Muscle of leg (tissue), 11 donors: ENCODE measurements around the gene TTLL13. TPM values are rescaled to one million over a fixed set of nuclear protein-coding genes. Genes with fewer than 3 reads are reported as not detected.

Experiments
- DNase-seq: peaks from one replicate; pipeline ENCODE4 v3.0.0; 2013
- H3K27ac ChIP-seq: one replicate; pipeline ENCODE4 v1.5.1; 2013; ENCODE audit warnings: mild to moderate bottlenecking, low read length, control low read depth
- H3K27me3 ChIP-seq: one replicate; pipeline ENCODE4 v1.6.1; 2013; ENCODE audit warnings: low read length; ENCODE audit not compliant: control insufficient read depth, insufficient read depth
- H3K36me3 ChIP-seq: one replicate; pipeline ENCODE4 v1.6.1; 2013; ENCODE audit warnings: low read length; ENCODE audit not compliant: control insufficient read depth, insufficient read depth
- H3K4me1 ChIP-seq: one replicate; pipeline ENCODE4 v1.6.1; 2013; ENCODE audit warnings: low read length; ENCODE audit not compliant: control insufficient read depth, insufficient read depth
- H3K4me3 ChIP-seq: one replicate; pipeline ENCODE4 v1.5.1; 2013; ENCODE audit warnings: low read length, control low read depth
- H3K9me3 ChIP-seq: replicated peaks from 2 replicates; pipeline ENCODE4 v1.6.1; 2013; ENCODE audit warnings: low read depth, low read length; ENCODE audit not compliant: control insufficient read depth
- WGBS: methylation state at CpG from one replicate; pipeline ENCODE4 v1.1.5; 2013; ENCODE audit warnings: missing lambda C conversion rate; ENCODE audit not compliant: insufficient coverage; 5-methylcytosine and 5-hydroxymethylcytosine counted together
- polyA plus RNA-seq, 8 donors: library from polyadenylated mRNA; unstranded; fragments of 120-200 nt; gene quantifications; one replicate each; pipeline versions ENCODE4 v1.2.1 to v1.2.3, GENCODE V29; 2013; ENCODE audit warnings: inconsistent platforms in 1 of 8, low replicate concordance in 1 of 8; ENCODE audit not compliant: insufficient read length in 8 of 8, insufficient read depth in 1 of 8
- total RNA-seq: library from RNA; stranded (reverse); fragments of 120-200 nt; gene quantifications from one replicate; pipeline ENCODE4 v1.2.4, GENCODE V29; 2013

Gene TTLL13
- total and polyA plus RNA-seq, 9 donors = 0.09 to 0.86 (median 0.11) TPM; not detected in 4

- H3K4me1 ChIP-seq = peaks cover 14% of the 10 kb centered on the region
- 94% methylated on average over 3 of the region's 6 CpGs for WGBS
- no peak overlapping the region for H3K4me3 ChIP-seq
- no peak overlapping the region for H3K27ac ChIP-seq
- H3K36me3 ChIP-seq = no peaks in the 10 kb centered on the region
- no peaks in the 10 kb centered on the region for H3K9me3 ChIP-seq
- DNase-seq = no peak
- H3K27me3 ChIP-seq = no peaks in the 10 kb centered on the region
These were observed 42.1 kb upstream of the TTLL13 start for GRCh38 chr15:90207252-90207651.

GRCh38 chr15:90208356-90208755, 41.0 kb upstream of the TTLL13 start:
- no peaks in the 10 kb centered on the region for H3K9me3 ChIP-seq
- no peak overlapping the region for H3K27ac ChIP-seq
- H3K4me3 ChIP-seq = no peak overlapping the region
- WGBS = 88% methylated on average over 5 of the region's 6 CpGs
- peaks cover 8% of the 10 kb centered on the region for H3K4me1 ChIP-seq
- DNase-seq = no peak
- no peaks in the 10 kb centered on the region for H3K27me3 ChIP-seq
- H3K36me3 ChIP-seq = no peaks in the 10 kb centered on the region

- no peaks in the 10 kb centered on the region for H3K36me3 ChIP-seq
- peaks cover 5% of the 10 kb centered on the region for H3K4me1 ChIP-seq
- no peak overlapping the region for H3K27ac ChIP-seq
- H3K9me3 ChIP-seq = no peaks in the 10 kb centered on the region
- no peak for DNase-seq
- H3K27me3 ChIP-seq = no peaks in the 10 kb centered on the region
- 70% methylated on average over 8 of the region's 9 CpGs for WGBS
- no peak overlapping the region for H3K4me3 ChIP-seq
These were observed 39.8 kb upstream of the TTLL13 start for GRCh38 chr15:90209591-90209990.

- no peak overlapping the region for H3K4me3 ChIP-seq
- no peaks in the 10 kb centered on the region for H3K9me3 ChIP-seq
- WGBS = 77% methylated on average over 8 of the region's 8 CpGs
- no peak overlapping the region for H3K27ac ChIP-seq
- H3K27me3 ChIP-seq = no peaks in the 10 kb centered on the region
- H3K36me3 ChIP-seq = no peaks in the 10 kb centered on the region
- peaks cover 5% of the 10 kb centered on the region for H3K4me1 ChIP-seq
- DNase-seq = no peak
These were observed 38.8 kb upstream of the TTLL13 start for GRCh38 chr15:90210593-90210992.

GRCh38 chr15:90211009-90211408, 38.3 kb upstream of the TTLL13 start:
- Histone ChIP-seq H3K4me3 (no peak overlapping the region), H3K27ac (no peak overlapping the region), H3K27me3 (no peaks in the 10 kb centered on the region), H3K4me1 (peaks cover 5% of the 10 kb centered on the region), H3K9me3 (no peaks in the 10 kb centered on the region), H3K36me3 (no peaks in the 10 kb centered on the region)
- 87% methylated on average over 9 of the region's 9 CpGs for WGBS
- no peak for DNase-seq

GRCh38 chr15:90211440-90212143, 37.8 kb upstream of the TTLL13 start:
- Histone ChIP-seq H3K9me3 (no peaks in the 10 kb centered on the region), H3K27me3 (no peaks in the 10 kb centered on the region), H3K27ac (no peak overlapping the region), H3K36me3 (no peaks in the 10 kb centered on the region), H3K4me1 (peaks cover 5% of the 10 kb centered on the region), H3K4me3 (no peak overlapping the region)
- WGBS = 42% methylated on average over 5 of the region's 13 CpGs
- no peak for DNase-seq

- WGBS = 86% methylated on average over 26 of the region's 35 CpGs
- Histone ChIP-seq H3K27me3 (no peaks in the 10 kb centered on the region), H3K36me3 (no peaks in the 10 kb centered on the region), H3K9me3 (no peaks in the 10 kb centered on the region), H3K4me1 (peaks cover 5% of the 10 kb centered on the region), H3K4me3 (no peak overlapping the region), H3K27ac (no peak overlapping the region)
- DNase-seq = no peak
These were observed 36.9 kb upstream of the TTLL13 start for GRCh38 chr15:90212221-90213098.

- Histone ChIP-seq H3K4me3 (no peak overlapping the region), H3K27me3 (no peaks in the 10 kb centered on the region), H3K36me3 (peaks cover 2% of the 10 kb centered on the region), H3K9me3 (no peaks in the 10 kb centered on the region), H3K27ac (no peak overlapping the region), H3K4me1 (peaks cover 5% of the 10 kb centered on the region)
- WGBS = 81% methylated on average over 7 of the region's 12 CpGs
- DNase-seq = no peak
These were observed 36.1 kb upstream of the TTLL13 start for GRCh38 chr15:90213122-90213817.

GRCh38 chr15:90213818-90214204, 35.5 kb upstream of the TTLL13 start:
- H3K4me3 ChIP-seq = no peak overlapping the region
- peaks cover 3% of the 10 kb centered on the region for H3K36me3 ChIP-seq
- no peaks in the 10 kb centered on the region for H3K9me3 ChIP-seq
- H3K4me1 ChIP-seq = peaks cover 5% of the 10 kb centered on the region
- 87% methylated on average over 11 of the region's 11 CpGs for WGBS
- H3K27me3 ChIP-seq = no peaks in the 10 kb centered on the region
- no peak for DNase-seq
- no peak overlapping the region for H3K27ac ChIP-seq
